ENCODE results near the gene GIMD1.
A peak's percentile ranks its signal among the peaks of the same experiment; 100 is the strongest.
"Not testable (repeated sequence)": the region's sequence is repeated elsewhere in the genome, so short reads cannot be mapped to it uniquely, and the experiment has no call there.

GIMD1 gene

GRCh38 chr4:106329041-106329618 lies 39.4 kb downstream of the GIMD1 start:
- Histone ChIP-seq H4K20me1 (ENCODE audit: insufficient read depth, low read length, poor library complexity, severe bottlenecking) (no peaks in the 10 kb centered on the region), H2AFZ (ENCODE audit: low read length) (no peak overlapping the region), H3K27me3 (ENCODE audit: insufficient read depth, low read length, poor library complexity, severe bottlenecking) (no peaks in the 10 kb centered on the region), H3F3A (ENCODE audit: low read depth) (no peaks in the 10 kb centered on the region), H3K4me1 (ENCODE audit: insufficient read depth, low read length, poor library complexity, severe bottlenecking) (no peaks in the 10 kb centered on the region), H3K9me2 (replicated peaks; ENCODE audit: low read depth, low read length) (no peaks in the 10 kb centered on the region), H3K4me2 (ENCODE audit: low read depth, low read length, poor library complexity, severe bottlenecking) (no peak overlapping the region), H3K9me3 (ENCODE audit: insufficient read depth, low read depth, low read length) (no peaks in the 10 kb centered on the region), H3K4me3 (ENCODE audit: low read length, poor library complexity, severe bottlenecking) (no peak overlapping the region), H3K9ac (ENCODE audit: low read depth, low read length, poor library complexity, severe bottlenecking) (no peak overlapping the region), H3K79me2 (ENCODE audit: insufficient read depth, low read length) (no peaks in the 10 kb centered on the region), H3K36me3 (ENCODE audit: insufficient read depth, low read length) (peaks cover 53% of the 10 kb centered on the region)
- no peak for TF ChIP-seq EZH2phosphoT487 (IDR thresholded peaks at IDR 0.05; ENCODE audit: borderline replicate concordance)
- TF ChIP-seq, protein P1, sequence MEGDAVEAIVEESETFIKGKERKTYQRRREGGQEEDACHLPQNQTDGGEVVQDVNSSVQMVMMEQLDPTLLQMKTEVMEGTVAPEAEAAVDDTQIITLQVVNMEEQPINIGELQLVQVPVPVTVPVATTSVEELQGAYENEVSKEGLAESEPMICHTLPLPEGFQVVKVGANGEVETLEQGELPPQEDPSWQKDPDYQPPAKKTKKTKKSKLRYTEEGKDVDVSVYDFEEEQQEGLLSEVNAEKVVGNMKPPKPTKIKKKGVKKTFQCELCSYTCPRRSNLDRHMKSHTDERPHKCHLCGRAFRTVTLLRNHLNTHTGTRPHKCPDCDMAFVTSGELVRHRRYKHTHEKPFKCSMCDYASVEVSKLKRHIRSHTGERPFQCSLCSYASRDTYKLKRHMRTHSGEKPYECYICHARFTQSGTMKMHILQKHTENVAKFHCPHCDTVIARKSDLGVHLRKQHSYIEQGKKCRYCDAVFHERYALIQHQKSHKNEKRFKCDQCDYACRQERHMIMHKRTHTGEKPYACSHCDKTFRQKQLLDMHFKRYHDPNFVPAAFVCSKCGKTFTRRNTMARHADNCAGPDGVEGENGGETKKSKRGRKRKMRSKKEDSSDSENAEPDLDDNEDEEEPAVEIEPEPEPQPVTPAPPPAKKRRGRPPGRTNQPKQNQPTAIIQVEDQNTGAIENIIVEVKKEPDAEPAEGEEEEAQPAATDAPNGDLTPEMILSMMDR (conservative IDR thresholded peaks at IDR 0.05; ENCODE audit: low read length): peak; percentile 80

- H3K36me3 ChIP-seq (ENCODE audit: insufficient read depth, low read length): peaks cover 30% of the 10 kb centered on the region
- no peak for TF ChIP-seq EZH2phosphoT487 (IDR thresholded peaks at IDR 0.05; ENCODE audit: borderline replicate concordance)
- TF ChIP-seq, protein P1 (conservative IDR thresholded peaks at IDR 0.05; ENCODE audit: low read length): no peak
- H3F3A ChIP-seq (ENCODE audit: low read depth): no peaks in the 10 kb centered on the region
- peaks cover 3% of the 10 kb centered on the region for H3K4me1 ChIP-seq (ENCODE audit: insufficient read depth, low read length, poor library complexity, severe bottlenecking)
- no peaks in the 10 kb centered on the region for H3K9me2 ChIP-seq (replicated peaks; ENCODE audit: low read depth, low read length)
- H3K9me3 ChIP-seq (ENCODE audit: insufficient read depth, low read depth, low read length): no peaks in the 10 kb centered on the region
- 0 out of 2 replicates have a peak, but pooled peaks cover 10% of the 10 kb centered on the region for H3K79me2 ChIP-seq (ENCODE audit: insufficient read depth, low read length)
- no peaks in the 10 kb centered on the region for H4K20me1 ChIP-seq (ENCODE audit: insufficient read depth, low read length, poor library complexity, severe bottlenecking)
- no peak overlapping the region for H3K4me2 ChIP-seq (ENCODE audit: low read depth, low read length, poor library complexity, severe bottlenecking)
- H3K27me3 ChIP-seq (ENCODE audit: insufficient read depth, low read length, poor library complexity, severe bottlenecking): no peaks in the 10 kb centered on the region
- no peak overlapping the region for H2AFZ ChIP-seq (ENCODE audit: low read length)
- H3K4me3 ChIP-seq (ENCODE audit: low read length, poor library complexity, severe bottlenecking): no peak overlapping the region
- H3K9ac ChIP-seq (ENCODE audit: low read depth, low read length, poor library complexity, severe bottlenecking): no peak overlapping the region
Observed at GRCh38 chr4:106325800-106326199, 42.8 kb downstream of the GIMD1 start.

GRCh38 chr4:106323119-106323518 lies 45.5 kb downstream of the GIMD1 start:
- Histone ChIP-seq H3K9me2 (replicated peaks; ENCODE audit: low read depth, low read length) (no peaks in the 10 kb centered on the region), H2AFZ (ENCODE audit: low read length) (no peak overlapping the region), H3K4me2 (ENCODE audit: low read depth, low read length, poor library complexity, severe bottlenecking) (peak overlapping the region; percentile 43), H3F3A (ENCODE audit: low read depth) (no peaks in the 10 kb centered on the region), H3K79me2 (ENCODE audit: insufficient read depth, low read length) (peaks cover 35% of the 10 kb centered on the region), H3K9ac (ENCODE audit: low read depth, low read length, poor library complexity, severe bottlenecking) (no peak overlapping the region), H3K9me3 (ENCODE audit: insufficient read depth, low read depth, low read length) (no peaks in the 10 kb centered on the region), H3K4me1 (ENCODE audit: insufficient read depth, low read length, poor library complexity, severe bottlenecking) (peaks cover 15% of the 10 kb centered on the region), H3K36me3 (ENCODE audit: insufficient read depth, low read length) (peaks cover 15% of the 10 kb centered on the region), H4K20me1 (ENCODE audit: insufficient read depth, low read length, poor library complexity, severe bottlenecking) (peaks cover 14% of the 10 kb centered on the region), H3K27me3 (ENCODE audit: insufficient read depth, low read length, poor library complexity, severe bottlenecking) (no peaks in the 10 kb centered on the region), H3K4me3 (ENCODE audit: low read length, poor library complexity, severe bottlenecking) (no peak overlapping the region)
- TF ChIP-seq EZH2phosphoT487 (IDR thresholded peaks at IDR 0.05; ENCODE audit: borderline replicate concordance): no peak
- TF ChIP-seq, protein P1 (conservative IDR thresholded peaks at IDR 0.05; ENCODE audit: low read length): no peak

DNA sequence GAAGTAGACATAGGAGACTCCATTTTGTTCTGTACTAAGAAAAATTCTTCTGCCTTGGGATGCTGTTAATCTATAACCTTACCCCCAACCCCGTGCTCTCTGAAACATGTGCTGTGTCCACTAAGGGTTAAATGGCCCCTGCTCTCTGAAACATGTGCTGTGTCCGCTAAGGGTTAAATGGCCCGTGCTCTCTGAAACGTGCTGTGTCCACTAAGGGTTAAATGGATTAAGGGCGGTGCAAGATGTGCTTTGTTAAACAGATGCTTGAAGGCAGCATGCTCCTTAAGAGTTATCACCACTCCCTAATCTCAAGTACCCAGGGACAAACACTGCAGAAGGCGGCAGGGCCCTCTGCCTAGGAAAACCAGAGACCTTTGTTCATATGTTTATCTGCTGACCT lies 46.8 kb downstream of the GIMD1 start:
- H2AFZ ChIP-seq (ENCODE audit: low read length); H3F3A ChIP-seq (ENCODE audit: low read depth); H3K9me2 ChIP-seq (replicated peaks; ENCODE audit: low read depth, low read length); H3K4me2 ChIP-seq (ENCODE audit: low read depth, low read length, poor library complexity, severe bottlenecking); H3K36me3 ChIP-seq (ENCODE audit: insufficient read depth, low read length); H3K4me3 ChIP-seq (ENCODE audit: low read length, poor library complexity, severe bottlenecking); H3K9ac ChIP-seq (ENCODE audit: low read depth, low read length, poor library complexity, severe bottlenecking); H3K9me3 ChIP-seq (ENCODE audit: insufficient read depth, low read depth, low read length); H3K27me3 ChIP-seq (ENCODE audit: insufficient read depth, low read length, poor library complexity, severe bottlenecking): not testable (repeated sequence)
- Histone ChIP-seq H3K4me1 (ENCODE audit: insufficient read depth, low read length, poor library complexity, severe bottlenecking) (peaks cover 28% of the 10 kb centered on the region), H3K79me2 (ENCODE audit: insufficient read depth, low read length) (peaks cover 48% of the 10 kb centered on the region), H4K20me1 (ENCODE audit: insufficient read depth, low read length, poor library complexity, severe bottlenecking) (peaks cover 22% of the 10 kb centered on the region)

DNA sequence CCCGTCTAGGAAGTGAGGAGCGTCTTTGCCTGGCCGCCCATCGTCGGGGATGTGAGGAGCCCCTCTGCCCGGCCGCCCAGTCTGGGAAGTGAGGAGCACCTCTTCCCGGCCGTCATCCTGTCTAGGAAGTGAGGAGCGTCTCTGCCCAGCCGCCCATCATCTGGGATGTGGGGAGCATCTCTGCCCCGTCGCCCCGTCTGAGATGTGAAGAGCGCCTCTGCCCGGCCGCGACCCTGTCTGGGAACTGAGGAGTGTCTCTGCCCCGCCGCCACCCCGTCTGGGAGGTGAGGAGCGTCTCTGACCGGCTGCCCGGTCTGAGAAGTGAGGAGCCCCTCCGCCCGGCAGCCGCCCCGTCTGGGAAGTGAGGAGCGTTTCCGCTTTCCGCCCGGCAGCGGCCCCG lies 47.4 kb downstream of the GIMD1 start:
- H3K9me2 ChIP-seq (replicated peaks; ENCODE audit: low read depth, low read length); H3K4me2 ChIP-seq (ENCODE audit: low read depth, low read length, poor library complexity, severe bottlenecking); H3K4me3 ChIP-seq (ENCODE audit: low read length, poor library complexity, severe bottlenecking); H3K9me3 ChIP-seq (ENCODE audit: insufficient read depth, low read depth, low read length); H3K27me3 ChIP-seq (ENCODE audit: insufficient read depth, low read length, poor library complexity, severe bottlenecking); H2AFZ ChIP-seq (ENCODE audit: low read length); H3F3A ChIP-seq (ENCODE audit: low read depth); H3K9ac ChIP-seq (ENCODE audit: low read depth, low read length, poor library complexity, severe bottlenecking); H3K36me3 ChIP-seq (ENCODE audit: insufficient read depth, low read length): not testable (repeated sequence)
- peaks cover 24% of the 10 kb centered on the region for H4K20me1 ChIP-seq (ENCODE audit: insufficient read depth, low read length, poor library complexity, severe bottlenecking)
- H3K4me1 ChIP-seq (ENCODE audit: insufficient read depth, low read length, poor library complexity, severe bottlenecking): peaks cover 29% of the 10 kb centered on the region
- peaks cover 53% of the 10 kb centered on the region for H3K79me2 ChIP-seq (ENCODE audit: insufficient read depth, low read length)
